ENCODE data around the gene RHOBTB1.

Gene RHOBTB1

DNA sequence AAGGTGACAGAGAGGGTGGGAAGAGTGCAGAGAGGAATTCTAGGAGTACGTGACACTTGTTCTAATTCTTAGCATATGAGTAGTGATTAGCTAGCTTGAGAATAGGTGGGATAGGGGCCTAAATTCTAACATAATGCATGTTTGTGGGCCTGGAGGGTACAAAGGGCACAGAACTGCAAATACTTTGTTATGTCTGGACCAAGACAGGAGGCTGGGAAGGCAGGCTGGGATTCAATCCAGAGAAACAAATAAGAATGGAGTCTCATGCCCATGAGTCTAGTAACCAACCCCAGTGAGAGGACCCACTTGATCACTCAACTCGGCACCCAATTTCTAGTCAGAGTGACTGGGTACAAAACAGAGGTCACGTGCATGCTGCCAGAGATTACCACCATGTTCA is 40.9 kb downstream of the RHOBTB1 start:
- no peak for DNase-seq

GRCh38 chr10:60901561-60902235 is 42.3 kb downstream of the RHOBTB1 start:
- no peak for DNase-seq

DNA sequence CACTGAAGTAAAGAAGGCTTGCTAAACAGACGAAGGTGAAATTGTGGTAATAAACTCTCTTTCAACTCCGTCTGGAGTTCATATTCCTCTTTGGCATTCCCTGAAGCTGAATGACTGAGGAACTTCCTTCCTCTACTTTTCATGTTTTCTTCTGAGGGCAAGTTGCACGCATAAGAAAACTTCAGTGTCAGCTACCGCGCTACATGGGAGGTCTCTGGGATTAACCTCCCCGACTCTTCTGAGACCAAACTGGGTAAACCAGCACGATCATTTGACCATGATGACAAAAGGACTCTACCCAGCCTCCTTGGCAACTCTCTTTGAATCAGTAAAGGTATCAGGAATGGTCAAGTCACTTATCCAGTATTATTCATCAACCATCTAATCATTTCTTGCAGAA is 44.7 kb downstream of the RHOBTB1 start:
- no peak for DNase-seq

DNA sequence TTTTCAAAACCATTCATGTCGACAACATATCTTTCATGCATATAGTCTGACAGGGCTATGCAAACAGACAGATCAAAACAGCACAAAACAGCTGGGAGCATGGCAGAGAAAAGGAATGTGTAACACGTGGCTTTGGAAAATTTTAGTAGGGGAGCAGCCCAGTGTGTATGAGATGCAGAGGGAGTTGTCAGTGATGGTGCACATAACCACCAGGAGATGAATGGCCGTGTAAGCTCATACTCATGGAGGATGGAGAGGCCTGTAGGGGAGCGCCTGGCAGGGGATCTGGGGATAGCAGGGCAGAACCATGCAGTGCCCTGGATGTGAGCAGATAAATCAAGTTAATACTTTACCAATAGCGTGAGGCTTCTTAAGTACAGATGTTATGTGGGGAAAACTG is 45.7 kb downstream of the RHOBTB1 start:
- no peak for DNase-seq

DNA sequence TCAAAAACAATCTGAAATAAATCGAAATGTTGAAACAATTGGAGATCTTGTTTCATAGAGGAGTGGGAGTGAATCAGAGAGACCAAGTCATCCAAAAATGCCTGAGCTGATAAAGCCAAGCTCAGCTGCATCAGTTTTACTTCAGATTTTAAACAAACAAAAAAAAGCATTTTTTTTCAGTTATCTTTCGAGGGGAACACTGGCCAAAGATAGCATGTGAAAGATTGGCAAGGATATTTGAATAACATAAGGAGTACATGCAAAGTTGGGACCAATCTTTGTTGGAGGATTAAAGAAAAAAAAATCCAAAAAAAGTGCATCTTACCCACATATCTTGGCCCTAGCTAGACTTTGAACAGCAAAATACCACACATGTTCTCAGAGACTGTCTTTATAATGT is 47.2 kb downstream of the RHOBTB1 start:
- no peak for DNase-seq

DNA sequence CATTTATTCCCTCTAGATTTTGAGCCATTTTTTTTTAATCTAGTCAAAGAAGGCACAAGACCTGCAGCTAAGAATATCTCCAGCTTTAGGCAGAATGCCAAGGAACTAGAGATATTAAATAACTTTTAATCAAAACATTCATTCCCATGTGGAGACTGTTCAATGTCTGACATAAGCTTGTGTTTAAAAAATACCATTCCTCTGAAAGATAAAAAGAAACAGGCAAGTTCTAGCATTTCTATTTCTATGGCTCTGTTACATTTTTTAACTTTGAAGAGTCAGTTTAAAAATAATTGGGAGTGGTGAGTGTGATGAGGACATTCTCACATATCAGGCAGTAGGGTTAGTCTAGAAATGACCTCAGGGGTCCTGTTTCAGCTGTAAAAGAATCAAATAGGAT is 48.0 kb downstream of the RHOBTB1 start:
- DNase-seq = no peak

GRCh38 chr10:60894786-60895185 is 49.2 kb downstream of the RHOBTB1 start:
- DNase-seq = no peak

- no peak for DNase-seq
Measured at GRCh38 chr10:60893231-60893630, 50.8 kb downstream of the RHOBTB1 start.

DNA sequence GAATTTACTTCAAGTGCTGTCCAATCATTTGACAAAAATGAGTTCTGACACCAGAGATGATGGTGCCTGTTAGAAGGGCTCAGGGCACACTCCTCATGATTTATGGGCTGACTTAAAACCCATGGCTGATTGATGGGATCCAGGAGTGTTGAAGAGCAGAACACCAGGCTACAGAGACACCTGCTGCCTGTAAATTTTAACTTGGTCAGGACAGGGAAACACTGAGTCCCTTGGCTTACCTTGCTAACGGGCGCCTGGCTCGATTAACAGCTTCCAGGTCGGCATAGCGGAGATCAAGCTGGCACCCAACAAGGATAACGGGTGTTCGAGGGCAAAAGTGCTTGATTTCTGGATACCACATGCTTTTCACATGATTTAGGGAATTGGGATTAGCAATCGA is 51.4 kb downstream of the RHOBTB1 start:
- DNase-seq = no peak

GRCh38 chr10:60890811-60891210 is 53.2 kb downstream of the RHOBTB1 start:
- DNase-seq = no peak

DNA sequence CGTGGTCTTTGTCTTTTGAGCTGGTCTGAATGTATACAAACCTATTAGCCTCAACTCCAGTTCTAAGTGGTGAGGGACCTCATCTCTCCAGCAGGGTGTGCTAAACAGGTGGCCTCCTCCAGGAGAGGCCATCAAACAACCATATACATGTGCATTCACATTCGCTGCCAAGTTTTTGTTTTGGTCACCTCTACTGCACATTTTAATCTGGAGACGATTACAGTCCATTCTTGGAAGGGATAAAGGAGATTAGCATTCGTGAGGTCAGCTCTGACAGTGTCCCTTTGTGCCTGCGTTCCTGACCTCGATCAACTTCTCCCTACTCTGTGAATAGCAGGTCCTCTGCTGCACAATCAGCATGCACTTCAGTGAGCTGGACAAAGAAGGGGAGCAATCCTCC is 60.8 kb downstream of the RHOBTB1 start:
- DNase-seq = no peak

DNA sequence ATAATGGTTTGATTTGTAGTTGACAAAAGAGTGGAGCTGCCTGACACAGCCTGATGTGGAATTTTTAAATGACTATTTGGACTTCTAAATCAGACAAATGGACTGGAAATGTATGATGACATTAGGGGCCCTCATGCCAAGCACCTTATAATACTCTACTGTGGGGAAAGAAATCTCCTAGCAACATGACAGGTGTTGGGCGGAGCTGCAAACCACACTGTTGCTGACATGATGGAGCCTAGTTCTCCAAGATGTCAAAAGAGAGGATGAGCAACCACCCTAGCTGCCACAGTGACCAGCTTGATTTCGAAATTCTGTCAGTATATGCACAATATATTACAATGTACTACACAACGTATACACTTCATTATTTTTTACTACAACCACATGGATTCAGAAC is 65.8 kb downstream of the RHOBTB1 start:
- no peak for DNase-seq

DNA sequence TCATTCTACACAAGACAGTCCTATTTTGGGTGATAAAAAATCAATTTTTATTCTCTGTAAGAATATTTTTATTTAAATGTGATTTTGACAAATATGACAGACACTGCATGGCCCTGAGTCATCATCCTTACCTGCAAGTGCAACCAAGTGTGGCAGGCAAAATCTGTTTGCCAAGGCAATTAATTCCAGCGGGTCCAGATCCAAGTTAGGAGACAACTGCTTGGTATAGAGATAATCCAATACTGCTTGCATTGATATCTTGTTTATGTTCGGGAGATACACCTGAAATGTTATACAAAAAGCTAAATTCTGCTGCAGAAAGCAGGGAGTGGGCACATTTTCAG is 66.2 kb downstream of the RHOBTB1 start:
- DNase-seq = no peak

DNA sequence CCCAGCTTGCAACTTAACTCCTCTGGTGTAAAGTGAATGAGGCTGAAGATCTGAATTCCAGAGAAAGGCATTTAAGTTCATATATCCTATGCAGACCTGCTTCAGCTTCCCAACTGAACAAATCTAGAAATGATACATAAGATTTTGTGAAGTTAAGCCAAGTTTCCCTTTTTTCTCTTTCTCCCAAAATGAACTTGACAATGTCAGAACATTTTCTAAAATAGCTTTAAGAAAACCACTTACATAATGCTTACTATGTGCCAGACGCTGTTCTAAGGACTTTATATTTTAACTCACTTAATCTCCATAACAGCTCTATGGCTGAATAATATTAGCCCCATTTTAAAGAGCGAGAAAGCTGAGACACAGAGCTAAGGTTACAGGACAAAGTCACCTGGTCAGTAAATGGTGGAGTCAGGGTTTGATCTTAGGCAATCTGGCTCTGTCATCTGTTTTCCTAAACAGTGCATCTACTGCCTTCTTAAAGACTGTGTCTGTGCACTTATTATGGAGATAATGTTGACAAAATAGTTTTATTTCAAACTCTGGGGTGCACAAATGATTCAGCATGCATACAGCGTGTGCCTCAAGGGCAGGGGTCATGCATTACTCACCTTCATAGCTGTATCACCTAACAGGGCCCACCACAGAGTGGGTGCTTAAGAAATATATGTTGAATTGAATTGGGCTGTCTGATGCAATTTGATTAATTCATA is 66.8 kb downstream of the RHOBTB1 start:
- no peak for DNase-seq

- DNase-seq = no peak
Measured at GRCh38 chr10:60873758-60874157, 70.2 kb downstream of the RHOBTB1 start.

- no peak for DNase-seq
Measured at GRCh38 chr10:60872451-60872850, 71.5 kb downstream of the RHOBTB1 start.

- no peak for DNase-seq
Measured at GRCh38 chr10:60871215-60871614, 72.8 kb downstream of the RHOBTB1 start.

GRCh38 chr10:60870803-60871202 is 73.2 kb downstream of the RHOBTB1 start:
- no peak for DNase-seq

DNA sequence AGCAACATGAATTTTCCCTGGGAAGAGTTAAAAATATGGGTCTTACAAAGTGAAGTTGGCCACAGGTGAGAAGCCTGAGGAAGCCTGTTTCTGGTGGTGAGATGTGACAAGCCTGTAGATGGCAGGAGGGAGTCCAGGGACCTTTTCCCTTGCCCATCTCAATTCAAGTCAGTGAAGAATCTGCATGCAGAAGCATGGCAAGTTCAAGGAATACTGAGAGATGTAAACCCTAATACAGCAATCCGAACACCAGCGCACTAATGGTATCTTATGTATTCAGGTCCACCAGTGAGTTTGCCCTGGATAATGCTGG is 73.6 kb downstream of the RHOBTB1 start:
- DNase-seq = no peak

DNA sequence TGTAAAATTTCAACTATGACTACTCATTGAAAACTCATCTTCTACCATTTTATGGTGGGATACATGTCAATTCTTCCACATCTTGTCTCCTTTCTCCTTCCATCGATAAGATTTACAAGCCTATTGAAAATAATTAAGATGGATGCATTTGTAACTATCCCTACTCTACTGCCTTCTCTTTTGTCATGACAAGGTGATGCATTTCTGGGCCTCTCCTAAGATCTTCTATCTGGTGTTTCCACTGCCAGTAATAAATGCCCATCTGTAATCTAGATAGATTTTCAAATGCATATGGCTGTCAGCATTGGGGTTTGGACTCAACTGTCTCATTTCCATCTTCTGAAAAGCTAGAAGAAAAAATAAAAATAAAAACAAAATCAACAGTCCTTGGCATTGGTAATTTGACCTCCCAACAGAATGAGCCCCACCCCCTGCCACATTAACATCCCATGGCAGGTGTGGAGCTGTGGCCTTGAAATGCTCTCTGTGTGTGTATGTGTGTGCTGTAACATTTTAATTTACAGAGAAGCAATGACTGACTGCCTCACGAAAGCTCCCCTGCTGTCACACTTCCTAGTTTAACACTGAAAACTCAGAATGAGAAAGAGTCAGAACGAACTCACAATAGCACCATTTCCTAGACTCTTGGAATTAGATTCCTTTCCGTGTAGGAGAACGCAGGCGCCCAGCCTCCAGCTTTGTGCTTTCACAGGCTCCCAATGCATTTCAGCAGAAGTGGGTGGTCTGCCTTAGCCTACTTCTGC is 74.2 kb downstream of the RHOBTB1 start:
- DNase-seq = no peak

DNA sequence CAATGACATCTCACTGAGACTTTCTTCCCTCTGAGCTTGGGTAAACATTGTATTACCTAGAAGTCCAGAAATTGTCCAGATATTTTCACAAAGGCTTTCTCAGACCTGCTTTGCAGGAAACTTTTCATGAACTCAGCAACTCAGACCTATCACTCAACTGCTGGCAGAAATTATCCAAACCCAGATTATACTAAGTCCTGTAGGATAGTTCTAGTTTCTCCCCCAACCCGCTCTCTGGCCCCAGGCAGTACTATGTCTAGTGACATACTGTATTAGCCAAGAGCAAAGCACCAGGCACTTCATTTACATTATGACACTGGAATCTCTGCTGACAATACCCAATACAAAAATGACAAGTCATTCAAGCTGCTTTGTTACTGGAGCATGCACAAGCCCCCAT is 75.0 kb downstream of the RHOBTB1 start:
- DNase-seq = no peak

DNA sequence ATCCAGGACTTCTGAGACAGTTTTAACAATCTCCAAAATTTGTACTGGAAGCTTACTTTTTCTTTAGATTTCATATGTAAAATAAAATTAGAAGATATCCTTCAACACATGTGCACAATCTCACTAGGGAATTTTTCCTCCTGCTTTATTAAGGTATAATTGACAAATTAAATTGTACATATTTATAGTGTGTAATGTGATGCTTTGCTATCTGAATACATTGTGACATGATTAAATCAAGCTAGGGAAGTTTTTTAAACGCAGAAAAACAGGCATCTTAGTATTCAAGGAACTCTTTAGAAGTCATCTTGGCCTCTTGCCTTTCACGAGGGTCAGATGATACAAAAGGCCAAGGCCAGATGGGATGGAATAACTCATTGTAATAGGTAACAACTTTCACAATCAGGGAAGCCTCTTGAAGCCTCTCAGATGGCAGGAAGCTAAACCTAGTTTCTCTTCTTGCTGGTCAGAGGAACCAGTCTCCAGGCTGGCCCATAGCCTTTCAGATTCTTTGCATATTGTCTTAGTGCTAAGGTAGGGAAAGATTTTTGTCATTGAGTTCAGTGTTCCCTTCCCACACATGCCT is 78.7 kb downstream of the RHOBTB1 start:
- DNase-seq = no peak

DNA sequence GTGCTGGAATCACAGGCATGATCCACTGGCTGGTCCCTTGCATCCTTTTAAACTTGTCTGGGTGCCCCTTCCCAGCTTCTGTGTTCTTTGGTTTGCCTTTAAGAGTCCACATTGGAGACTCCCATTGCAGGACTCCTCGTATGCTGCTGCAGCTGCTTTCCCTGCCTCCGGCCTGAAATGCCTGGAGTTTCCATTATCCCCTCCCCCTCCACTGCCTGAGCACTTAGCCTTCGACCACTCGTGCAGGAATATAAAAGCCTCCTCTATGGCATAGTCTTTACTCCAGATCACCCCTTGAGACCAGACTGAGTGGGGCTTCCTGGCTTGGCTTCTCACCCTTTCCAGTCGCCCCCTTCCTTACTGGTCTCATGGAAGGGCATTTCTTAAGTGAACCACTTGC is 80.2 kb downstream of the RHOBTB1 start:
- no peak for DNase-seq

GRCh38 chr10:60862517-60862916 is 81.5 kb downstream of the RHOBTB1 start:
- DNase-seq = no peak

Data from KG1 (cell line).